NCI-H2171 (cell line): ENCODE data around the gene WDSUB1.
A peak's percentile ranks its signal among the peaks of the same experiment; 100 is the strongest.

Experiments
- DNase-seq: peaks from one replicate; lab custom pipeline; 2025; lab: John Stamatoyannopoulos, UW

WDSUB1 gene

GRCh38 chr2:159224061-159224813 is 62.3 kb downstream of the WDSUB1 start:
- no peak for DNase-seq

GRCh38 chr2:159219394-159219998 is 67.0 kb downstream of the WDSUB1 start:
- no peak for DNase-seq

- DNase-seq, result no peak
Measured at GRCh38 chr2:159218389-159218788, 68.1 kb downstream of the WDSUB1 start.

GRCh38 chr2:159217676-159218075 is 68.8 kb downstream of the WDSUB1 start:
- no peak for DNase-seq

- no peak for DNase-seq
Measured at GRCh38 chr2:159215116-159215515, 71.4 kb downstream of the WDSUB1 start.

- no peak for DNase-seq
Measured at GRCh38 chr2:159214325-159214865, 72.1 kb downstream of the WDSUB1 start.

GRCh38 chr2:159213296-159213695 is 73.2 kb downstream of the WDSUB1 start:
- DNase-seq, result no peak

GRCh38 chr2:159211447-159212396 is 74.8 kb downstream of the WDSUB1 start:
- DNase-seq, result no peak

GRCh38 chr2:159209341-159210306 is 76.9 kb downstream of the WDSUB1 start:
- no peak for DNase-seq

- DNase-seq, result no peak
Measured at GRCh38 chr2:159208438-159208837, 78.1 kb downstream of the WDSUB1 start.

GRCh38 chr2:159206736-159207380 is 79.6 kb downstream of the WDSUB1 start:
- no peak for DNase-seq

GRCh38 chr2:159204381-159205144 is 81.9 kb downstream of the WDSUB1 start:
- DNase-seq, result no peak

GRCh38 chr2:159202568-159203071 is 83.9 kb downstream of the WDSUB1 start:
- peak; percentile 39 for DNase-seq

- no peak for DNase-seq
Measured at GRCh38 chr2:159201360-159202063, 85.0 kb downstream of the WDSUB1 start.

GRCh38 chr2:159200498-159200897 is 86.0 kb downstream of the WDSUB1 start:
- no peak for DNase-seq

GRCh38 chr2:159199761-159200465 is 86.6 kb downstream of the WDSUB1 start:
- no peak for DNase-seq

GRCh38 chr2:159199236-159199635 is 87.3 kb downstream of the WDSUB1 start:
- no peak for DNase-seq

- no peak for DNase-seq
Measured at GRCh38 chr2:159196393-159196925, 90.0 kb downstream of the WDSUB1 start.
